ENCODE data around the gene ENG. TPM values are rescaled to one million over a fixed set of nuclear protein-coding genes. Genes with fewer than 3 reads are reported as not detected.

The ENG gene
- total RNA-seq: 74.1 and 186 TPM in 2 replicates

GRCh38 chr9:127854184-127854806 is at the start of gene ENG:
Gene ENG, minus strand, starts transcription at chr9:127854658. Its CDS starts 303 bp downstream, at chr9:127854355.

GRCh38 chr9:127899128-127899943 is 44.9 kb upstream of the ENG start, which contains the start of gene ST6GALNAC6:
Gene ST6GALNAC6, minus strand, starts transcription at chr9:127899603. Its CDS starts 1,622 bp downstream, at chr9:127897981.

GRCh38 chr9:127877566-127877998 is 23.1 kb upstream of the ENG start, which contains the start of gene AK1:
Gene AK1, minus strand, starts transcription at chr9:127877675. Its CDS starts 3,058 bp downstream, at chr9:127874617.

GRCh38 chr9:127802576-127803443 is 51.6 kb downstream of the ENG start, which contains the start of gene FPGS:
Gene FPGS, plus strand, starts transcription at chr9:127802882. Its CDS starts 43 bp downstream, at chr9:127802925.

GRCh38 chr9:127785933-127786772 is 68.3 kb downstream of the ENG start, which contains the start of gene CDK9:
Gene CDK9, plus strand, starts transcription at chr9:127786034. Its CDS starts 115 bp downstream, at chr9:127786149.

GRCh38 chr9:127778280-127779135 is 76.0 kb downstream of the ENG start, which contains the start of gene SH2D3C:
Gene SH2D3C, minus strand, starts transcription at chr9:127778666. Its CDS starts 39 bp downstream, at chr9:127778627.

Other genes with a start within 250 kb of the ENG start
- gene STXBP1, start 242.4 kb downstream of the ENG start, total RNA-seq: 20.5 and 31.7 TPM in 2 replicates
- 0.51 TPM in 1 of 2 replicates, not detected in the other for gene CFAP157, start 147.7 kb downstream of the ENG start, total RNA-seq
- gene PTRH1, start 139.0 kb downstream of the ENG start, total RNA-seq: 12.0 and 22.5 TPM in 2 replicates
- not detected in 2 replicates for gene TTC16, start 138.6 kb downstream of the ENG start, total RNA-seq
- gene TOR2A, start 119.4 kb downstream of the ENG start, total RNA-seq: 13.4 and 19.6 TPM in 2 replicates
- gene SH2D3C, start 76.0 kb downstream of the ENG start, total RNA-seq: 0.23 and 0.94 TPM in 2 replicates
- gene CDK9, start 68.6 kb downstream of the ENG start, total RNA-seq: 19.6 and 46.1 TPM in 2 replicates
- gene FPGS, start 51.8 kb downstream of the ENG start, total RNA-seq: 55.2 and 63.8 TPM in 2 replicates
- gene AK1, start 23.0 kb upstream of the ENG start, total RNA-seq: 46.2 and 90.9 TPM in 2 replicates
- 83.8 and 100 TPM in 2 replicates for gene ST6GALNAC6, start 44.9 kb upstream of the ENG start, total RNA-seq
- gene ST6GALNAC4, start 62.4 kb upstream of the ENG start, total RNA-seq: 47.5 and 59.7 TPM in 2 replicates
- 7.9 and 8.9 TPM in 2 replicates for gene PIP5KL1, start 76.1 kb upstream of the ENG start, total RNA-seq
- 15.5 and 21.0 TPM in 2 replicates for gene DPM2, start 83.2 kb upstream of the ENG start, total RNA-seq
- 12.5 and 14.1 TPM in 2 replicates for gene EEIG1, start 126.3 kb upstream of the ENG start, total RNA-seq
- gene NAIF1, start 212.7 kb upstream of the ENG start, total RNA-seq: 8.7 and 10.9 TPM in 2 replicates
- 13.7 and 16.2 TPM in 2 replicates for gene SLC25A25, start 213.6 kb upstream of the ENG start, total RNA-seq

Measured in pericardium fibroblast (primary cell).